Cerebellar nuclear complex (tissue), 1 donor: ENCODE data around the gene KHSRP.

ENCODE experiments used
- DNase-seq, 2 experiments: peaks; one replicate each; lab custom pipeline; 2025; lab: John Stamatoyannopoulos, UW

Gene KHSRP, protein sequence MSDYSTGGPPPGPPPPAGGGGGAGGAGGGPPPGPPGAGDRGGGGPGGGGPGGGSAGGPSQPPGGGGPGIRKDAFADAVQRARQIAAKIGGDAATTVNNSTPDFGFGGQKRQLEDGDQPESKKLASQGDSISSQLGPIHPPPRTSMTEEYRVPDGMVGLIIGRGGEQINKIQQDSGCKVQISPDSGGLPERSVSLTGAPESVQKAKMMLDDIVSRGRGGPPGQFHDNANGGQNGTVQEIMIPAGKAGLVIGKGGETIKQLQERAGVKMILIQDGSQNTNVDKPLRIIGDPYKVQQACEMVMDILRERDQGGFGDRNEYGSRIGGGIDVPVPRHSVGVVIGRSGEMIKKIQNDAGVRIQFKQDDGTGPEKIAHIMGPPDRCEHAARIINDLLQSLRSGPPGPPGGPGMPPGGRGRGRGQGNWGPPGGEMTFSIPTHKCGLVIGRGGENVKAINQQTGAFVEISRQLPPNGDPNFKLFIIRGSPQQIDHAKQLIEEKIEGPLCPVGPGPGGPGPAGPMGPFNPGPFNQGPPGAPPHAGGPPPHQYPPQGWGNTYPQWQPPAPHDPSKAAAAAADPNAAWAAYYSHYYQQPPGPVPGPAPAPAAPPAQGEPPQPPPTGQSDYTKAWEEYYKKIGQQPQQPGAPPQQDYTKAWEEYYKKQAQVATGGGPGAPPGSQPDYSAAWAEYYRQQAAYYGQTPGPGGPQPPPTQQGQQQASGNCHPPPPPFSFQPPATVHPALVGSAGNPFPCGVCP

DNA sequence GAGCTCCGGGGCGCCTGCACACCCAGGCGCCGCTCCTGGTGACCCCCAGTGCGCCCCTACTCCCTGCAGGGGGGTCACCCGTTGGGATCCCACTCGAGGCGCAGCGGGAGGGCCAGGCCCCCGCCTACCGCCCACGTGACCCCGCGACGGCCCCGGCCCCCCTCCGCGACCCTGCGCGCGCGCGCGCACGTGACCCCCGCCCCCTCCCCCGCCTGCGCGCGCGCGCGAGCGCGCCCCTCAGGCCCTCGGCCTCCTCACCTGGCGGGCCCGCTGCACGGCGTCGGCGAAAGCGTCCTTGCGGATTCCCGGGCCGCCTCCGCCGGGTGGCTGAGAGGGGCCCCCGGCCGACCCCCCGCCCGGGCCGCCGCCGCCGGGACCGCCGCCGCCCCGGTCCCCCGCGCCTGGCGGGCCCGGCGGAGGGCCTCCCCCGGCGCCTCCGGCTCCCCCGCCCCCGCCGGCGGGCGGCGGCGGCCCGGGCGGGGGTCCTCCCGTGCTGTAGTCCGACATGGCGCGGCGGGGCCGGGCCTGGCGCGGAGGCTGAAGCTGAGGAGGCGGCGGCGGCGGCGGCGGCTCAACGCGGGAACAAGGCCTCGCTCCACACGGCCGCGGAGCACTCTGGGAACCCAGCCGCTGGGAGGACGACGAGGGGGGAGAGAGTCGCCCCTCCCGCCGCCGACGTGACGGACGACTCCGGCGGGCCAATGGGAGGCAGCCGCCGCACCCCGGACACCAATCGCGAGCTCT is at the start of gene KHSRP:
TSS of gene KHSRP (minus strand) at position 617 of the 744 bp plus-strand sequence. CDS start at position 507, 110 bp downstream.
- no peak for DNase-seq

DNA sequence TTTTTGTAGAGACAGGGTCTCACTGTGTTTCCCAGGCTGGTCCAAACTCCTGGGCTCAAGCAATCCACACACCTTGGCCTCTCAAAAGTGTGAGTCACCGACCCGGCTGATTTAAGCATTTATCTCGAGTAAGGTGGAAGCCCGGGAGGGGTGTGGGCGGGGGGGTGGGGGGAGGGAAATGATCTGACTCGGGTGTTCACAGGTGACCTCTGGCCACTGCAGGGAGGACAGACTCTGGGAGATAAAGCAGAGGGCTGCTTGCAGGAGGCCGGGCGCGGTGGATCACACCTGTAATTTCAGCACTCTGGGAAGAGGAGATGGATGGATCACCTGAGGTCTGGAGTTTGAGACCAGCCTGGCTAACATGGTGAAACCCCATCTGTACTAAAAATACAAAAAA is 49.0 kb upstream of the KHSRP start:
- no peak for DNase-seq

DNA sequence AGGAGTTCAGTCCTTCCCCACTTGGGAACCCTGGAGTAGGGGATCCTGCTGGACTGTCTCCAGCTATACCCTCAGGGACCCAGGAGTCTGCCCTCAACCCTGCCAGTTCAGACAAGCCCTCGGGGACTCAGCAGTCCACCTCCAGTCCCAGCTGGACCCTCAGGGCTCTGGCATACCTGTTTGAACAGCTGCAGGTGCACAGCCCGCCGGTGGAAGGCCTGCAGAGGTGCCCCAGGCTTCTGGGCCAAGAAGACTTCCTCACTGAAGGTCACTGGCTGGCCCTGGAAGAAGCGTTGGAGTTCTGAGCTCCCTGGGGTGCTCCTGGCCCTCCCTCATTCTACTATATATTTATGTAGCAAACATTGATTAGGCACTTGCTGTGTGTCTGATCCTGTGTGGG is 48.1 kb upstream of the KHSRP start:
- no peak for DNase-seq

DNA sequence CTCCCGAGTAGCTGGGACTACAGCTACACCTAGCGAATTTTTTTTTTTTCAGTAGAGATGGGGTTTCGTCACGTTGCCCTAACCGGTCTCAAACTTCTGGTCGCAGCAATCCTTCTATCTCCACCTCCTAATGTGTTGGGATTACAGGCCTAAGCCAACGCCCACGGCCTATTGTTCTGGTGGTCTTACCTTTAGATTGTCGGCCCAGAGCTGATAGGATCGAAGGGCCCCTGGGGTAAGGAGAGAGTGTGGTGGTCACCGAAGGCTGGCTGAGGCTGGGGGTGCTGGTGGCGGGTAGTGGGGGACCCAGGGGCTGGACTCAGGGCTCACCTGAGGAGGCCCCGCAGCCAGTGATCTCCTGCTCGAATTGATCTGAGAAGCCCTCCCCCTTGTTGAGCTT is 46.5 kb upstream of the KHSRP start:
- no peak for DNase-seq

DNA sequence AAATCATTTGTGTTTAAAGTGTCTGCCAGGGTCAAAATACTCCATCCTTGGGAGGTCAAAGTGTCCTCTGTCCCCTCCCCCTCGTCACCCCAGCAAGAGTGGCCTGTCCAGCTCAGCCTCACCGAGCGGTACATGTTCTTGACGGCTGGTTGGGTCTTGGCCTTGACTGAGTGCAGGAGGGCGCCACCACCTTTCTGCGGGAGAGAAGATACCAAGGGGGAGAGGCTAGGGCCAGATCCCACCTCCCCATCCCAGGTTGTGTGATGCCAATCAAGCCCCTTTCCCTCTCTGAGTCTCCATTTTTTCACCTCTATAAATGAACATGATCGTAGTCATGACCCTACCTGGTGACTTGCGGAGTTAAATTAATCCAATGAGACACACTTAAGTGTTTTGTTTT is 45.6 kb upstream of the KHSRP start:
- no peak for DNase-seq

DNA sequence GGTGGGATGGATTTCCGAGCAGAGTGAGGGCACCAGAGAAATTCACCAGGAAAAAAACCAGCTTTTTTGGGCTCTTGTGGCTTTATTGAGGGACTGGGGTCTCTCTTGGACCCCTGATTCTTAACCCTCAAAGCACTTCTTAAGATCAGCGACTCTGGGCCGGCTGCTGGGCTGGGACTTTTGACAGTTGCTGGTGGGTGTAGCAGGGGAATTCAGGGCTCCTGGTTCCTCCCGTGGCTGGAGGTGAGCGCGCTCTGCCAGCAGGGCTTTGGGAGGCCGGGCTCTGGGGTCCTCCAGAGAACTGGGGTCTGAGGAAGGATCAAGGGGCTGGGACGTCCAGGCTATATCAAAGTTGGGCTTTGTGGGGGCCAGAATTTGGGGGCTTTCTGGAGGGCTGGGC is 42.8 kb upstream of the KHSRP start:
- no peak for DNase-seq

DNA sequence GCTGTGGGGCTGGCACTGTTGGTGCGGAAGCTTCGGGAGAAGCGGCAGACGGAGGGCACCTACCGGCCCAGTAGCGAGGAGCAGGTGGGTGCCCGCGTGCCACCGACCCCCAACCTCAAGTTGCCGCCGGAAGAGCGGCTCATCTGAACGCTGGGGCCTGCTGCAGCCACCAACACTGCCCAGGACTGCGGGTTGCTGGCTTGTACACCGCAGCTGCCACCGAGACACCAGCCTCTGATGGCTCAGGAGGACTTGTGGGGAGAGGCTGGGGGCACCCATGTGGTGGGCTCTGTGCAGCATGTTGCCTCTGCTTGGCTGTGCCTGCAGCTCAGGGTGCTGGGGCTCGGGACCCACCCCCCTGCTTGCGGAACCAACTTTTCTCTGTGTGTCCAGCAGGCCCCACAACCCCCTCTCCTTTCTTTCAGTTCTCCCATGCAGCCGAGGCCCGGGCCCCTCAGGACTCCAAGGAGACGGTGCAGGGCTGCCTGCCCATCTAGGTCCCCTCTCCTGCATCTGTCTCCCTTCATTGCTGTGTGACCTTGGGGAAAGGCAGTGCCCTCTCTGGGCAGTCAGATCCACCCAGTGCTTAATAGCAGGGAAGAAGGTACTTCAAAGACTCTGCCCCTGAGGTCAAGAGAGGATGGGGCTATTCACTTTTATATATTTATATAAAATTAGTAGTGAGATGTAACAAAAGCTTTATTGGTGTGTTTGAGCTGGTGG is 42.1 kb upstream of the KHSRP start:
- DNase-seq: no peak

DNA sequence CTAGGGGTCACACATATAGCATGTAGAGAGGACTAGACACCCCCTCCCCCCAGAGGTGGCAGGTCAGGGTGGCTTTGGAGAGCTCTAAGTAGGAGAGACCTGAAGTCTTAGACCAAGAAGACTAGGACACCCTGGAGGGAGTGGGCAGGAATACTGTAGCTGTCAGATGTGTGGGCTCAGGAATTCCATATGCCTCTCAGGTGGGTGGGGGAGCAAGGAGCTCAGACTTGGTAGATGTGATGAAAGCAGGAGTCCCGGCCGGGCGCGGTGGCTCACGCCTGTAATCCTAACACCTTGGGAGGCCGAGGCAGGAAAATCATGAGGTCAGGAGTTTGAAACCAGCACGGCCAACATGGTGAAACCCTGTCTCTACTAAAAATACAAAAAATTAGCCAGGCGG is 41.1 kb upstream of the KHSRP start:
- DNase-seq: no peak

DNA sequence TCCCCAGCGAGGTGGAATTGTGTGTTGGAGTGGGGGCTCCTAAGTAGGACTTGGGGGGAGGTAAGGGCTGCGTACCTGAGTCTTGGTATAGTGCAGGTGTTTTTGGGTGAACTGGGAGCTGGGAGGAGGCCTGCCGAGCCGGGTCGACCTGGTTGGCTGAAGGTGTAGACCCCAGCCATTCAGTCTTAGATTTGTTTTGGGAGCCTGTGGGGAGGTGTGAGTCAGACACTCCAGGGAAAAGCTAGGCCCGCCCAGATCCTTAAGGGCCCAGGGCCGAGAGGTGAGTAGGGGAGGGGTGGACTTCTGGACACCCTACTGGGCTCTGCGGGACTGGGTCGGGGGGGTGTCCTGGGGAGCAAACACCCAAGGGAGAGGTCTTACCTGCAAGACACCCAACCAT is 40.4 kb upstream of the KHSRP start:
- DNase-seq: no peak

DNA sequence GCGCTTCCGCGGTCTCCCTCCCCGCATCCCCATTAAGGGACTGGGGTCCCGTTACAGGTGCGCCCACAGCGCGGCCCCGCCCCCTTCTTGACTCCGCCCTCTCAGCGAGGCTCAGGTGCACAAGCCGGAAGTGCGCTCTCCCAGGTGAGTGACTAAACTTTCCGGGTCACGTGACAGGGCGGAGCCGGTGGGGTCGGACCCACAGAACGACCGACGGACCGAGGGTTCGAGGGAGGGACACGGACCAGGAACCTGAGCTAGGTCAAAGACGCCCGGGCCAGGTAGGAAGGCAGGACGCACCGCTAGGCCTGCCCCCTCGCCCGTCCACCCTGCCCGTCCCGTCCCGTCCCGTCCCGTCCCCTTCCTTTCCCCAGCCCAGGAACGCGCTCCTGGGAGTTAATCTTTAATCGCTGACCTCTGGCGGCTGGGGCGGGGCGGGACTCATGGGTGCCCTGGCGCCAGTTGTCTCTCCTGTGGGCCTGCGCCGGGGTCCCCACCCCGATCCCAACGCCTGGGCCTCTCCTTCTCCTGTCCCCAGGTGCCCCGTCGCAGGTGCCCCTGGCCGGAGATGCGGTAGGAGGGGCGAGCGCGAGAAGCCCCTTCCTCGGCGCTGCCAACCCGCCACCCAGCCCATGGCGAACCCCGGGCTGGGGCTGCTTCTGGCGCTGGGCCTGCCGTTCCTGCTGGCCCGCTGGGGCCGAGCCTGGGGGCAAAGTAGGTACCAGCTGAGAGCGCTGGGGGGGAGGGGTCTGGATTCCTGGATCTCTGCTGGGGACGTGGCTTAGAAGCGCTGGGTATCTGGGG is 39.7 kb upstream of the KHSRP start, which contains the start of gene CRB3:
TSS of gene CRB3 (plus strand) at position 202 of the 804 bp plus-strand sequence. CDS start at position 633, 431 bp downstream.
- DNase-seq: no peak

DNA sequence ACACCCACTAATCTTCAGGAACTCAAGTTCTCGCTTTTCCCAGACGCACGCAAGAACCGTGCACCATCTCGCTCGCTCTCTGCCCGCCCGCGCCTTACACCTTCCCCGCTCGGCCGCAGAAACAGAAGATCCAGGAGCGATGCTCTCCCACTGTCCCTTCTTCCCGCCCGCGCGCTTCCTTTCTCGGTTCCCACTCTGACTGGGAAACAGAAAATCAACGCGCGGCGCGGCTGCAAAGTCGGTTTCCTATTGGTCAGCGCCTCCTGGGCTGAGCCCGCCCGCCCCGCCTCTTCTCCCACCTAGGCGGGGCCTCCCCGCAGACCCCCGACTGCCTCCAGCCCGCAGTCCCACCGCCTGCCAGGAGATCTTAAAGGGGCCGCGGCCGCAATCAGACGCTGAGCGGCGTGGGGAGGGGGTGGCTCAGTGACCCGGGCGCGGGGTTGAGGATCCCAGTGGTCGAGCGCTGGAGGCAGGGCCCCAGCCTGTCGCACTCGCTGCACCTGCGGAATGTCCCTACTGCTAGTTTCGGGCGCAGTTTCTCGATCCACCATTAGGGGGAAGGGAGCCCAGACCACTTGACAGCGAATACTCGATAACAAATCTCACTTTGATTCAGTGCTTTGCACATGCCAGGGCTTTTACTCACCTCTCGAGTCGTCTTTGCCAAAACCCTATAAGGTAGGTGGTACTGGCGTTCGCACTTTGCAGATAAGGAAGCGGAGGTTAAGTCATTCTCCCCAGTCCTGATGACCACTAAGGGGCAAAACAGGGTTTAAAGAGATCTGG is 35.7 kb upstream of the KHSRP start:
- DNase-seq: peak; percentile 96 to 98

DNA sequence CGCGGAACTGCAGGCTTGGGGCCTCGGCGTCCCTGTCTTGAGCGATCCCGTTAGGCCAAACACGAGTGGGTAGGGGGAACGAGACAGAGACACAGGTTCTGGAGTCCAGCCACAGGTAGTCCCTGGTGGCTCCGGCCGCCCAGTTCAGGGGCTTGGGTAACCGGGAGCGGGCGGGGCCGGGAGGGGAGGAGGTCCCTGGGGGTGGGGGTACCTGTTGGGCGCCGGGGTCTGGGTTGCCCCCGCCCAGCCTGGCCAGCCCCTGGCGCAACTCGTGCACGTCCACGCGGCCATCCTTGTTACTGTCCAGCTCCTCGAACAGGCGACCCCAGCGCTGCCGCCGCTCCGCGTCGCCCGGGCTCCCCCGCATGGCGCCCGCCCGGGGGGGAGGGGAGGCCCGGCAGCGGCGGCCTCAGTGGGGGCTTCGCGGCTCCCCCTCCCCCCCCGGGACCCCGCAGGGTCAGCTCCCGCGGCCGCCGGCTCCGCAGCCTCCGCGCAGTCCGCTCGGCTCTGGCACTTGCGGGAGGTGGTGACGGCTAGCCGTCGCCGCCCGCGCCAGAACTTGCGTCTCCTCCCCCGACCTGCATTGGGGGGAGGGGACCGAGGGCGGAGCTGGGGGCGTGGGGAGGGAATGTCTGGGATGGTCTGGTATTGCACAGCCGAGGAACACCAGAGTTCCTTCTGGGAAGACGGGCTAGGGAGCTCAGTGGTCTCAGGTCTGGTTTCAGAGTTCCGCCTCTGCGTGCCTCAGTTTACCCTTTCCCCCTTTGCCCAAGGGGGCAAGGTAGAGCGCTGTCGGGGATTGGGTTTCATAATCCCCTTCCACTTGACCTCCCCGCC is 34.9 kb upstream of the KHSRP start, which contains the start of gene SLC25A23:
TSS of gene SLC25A23 (minus strand) at position 531 of the 837 bp plus-strand sequence. CDS start at position 367, 164 bp downstream.
- DNase-seq: no peak

DNA sequence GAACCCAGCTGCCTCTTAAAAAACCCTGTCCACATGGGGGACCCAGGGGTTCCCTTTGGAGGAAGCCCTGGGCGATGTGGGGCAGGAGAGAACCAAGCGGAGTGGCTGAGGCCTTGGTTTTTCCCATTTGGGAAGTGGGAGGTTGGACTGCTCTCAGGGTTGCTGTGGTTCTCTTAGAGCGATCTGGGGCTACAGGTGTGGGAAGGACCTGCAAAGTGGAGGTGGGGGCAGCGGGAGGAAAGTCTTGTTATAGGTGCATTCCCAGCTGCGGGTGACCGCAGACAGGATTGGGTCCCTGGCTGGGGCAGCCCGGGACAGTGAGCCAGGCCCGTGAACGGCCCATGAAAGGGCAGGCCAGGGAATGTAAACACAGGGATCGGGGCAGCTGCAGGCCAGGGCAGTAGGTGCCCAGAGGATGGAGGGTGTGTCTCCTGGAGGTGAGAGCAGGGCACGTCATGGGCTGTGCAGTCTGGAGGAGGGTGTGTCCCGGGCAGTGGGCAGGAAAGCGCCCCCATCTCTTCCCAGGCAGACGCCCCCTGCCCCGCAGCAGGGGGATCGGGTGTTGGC is 34.2 kb upstream of the KHSRP start:
- DNase-seq: no peak

DNA sequence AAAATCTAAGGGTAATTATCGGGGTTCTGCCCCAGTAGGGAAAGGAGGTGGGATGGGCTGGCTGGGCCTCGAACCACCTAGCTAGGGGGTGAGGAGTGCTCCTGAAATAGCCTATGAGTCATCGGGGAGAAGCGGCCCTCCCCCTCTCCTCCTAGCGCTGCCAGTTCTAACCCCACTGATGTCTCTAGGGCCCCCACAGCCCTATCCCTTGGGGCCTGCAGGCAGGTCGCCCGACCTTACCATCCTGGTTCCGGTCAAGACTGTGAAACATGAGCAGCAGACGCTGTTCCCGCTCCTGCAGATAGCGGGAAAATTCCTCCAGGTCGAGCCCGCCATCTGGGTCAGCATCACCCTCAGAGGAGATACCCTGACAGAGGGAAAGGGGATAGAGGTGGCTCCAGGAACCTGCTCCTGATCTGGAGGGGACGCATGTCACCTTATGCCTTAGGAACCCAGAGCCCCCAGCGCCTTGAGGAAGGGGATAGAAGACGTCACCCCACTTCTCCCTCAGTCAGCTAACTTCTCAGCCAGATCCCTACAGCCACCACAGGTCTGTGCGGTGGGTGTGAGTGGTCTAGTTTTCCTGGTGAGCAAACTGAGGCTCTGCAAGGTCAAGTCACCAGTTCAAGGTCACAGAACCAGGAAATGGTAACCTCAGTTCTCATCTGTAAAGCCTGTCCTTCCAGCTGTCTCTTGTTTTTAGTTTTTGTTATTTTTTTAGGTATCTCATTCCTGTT is 33.5 kb upstream of the KHSRP start:
- no peak for DNase-seq

DNA sequence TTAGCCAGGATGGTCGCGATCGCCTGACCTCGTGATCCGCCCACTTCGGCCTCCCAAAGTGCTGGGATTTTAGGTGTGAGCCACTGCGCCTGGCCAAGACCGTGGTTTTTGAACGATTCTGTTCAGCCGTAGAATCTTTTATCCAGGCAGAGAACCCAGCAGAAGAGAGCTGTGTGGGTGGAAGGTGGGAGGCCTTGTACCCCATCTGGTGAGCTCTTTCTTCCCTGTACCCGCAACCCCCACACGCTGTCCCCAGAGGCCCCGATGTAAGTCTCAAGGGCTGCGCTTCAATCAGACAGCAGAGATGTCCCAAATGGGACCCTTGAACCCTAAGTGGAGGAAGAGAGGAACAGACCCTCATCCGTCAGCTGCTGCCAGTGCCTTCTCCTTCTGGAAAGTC is 31.3 kb upstream of the KHSRP start:
- DNase-seq: no peak

DNA sequence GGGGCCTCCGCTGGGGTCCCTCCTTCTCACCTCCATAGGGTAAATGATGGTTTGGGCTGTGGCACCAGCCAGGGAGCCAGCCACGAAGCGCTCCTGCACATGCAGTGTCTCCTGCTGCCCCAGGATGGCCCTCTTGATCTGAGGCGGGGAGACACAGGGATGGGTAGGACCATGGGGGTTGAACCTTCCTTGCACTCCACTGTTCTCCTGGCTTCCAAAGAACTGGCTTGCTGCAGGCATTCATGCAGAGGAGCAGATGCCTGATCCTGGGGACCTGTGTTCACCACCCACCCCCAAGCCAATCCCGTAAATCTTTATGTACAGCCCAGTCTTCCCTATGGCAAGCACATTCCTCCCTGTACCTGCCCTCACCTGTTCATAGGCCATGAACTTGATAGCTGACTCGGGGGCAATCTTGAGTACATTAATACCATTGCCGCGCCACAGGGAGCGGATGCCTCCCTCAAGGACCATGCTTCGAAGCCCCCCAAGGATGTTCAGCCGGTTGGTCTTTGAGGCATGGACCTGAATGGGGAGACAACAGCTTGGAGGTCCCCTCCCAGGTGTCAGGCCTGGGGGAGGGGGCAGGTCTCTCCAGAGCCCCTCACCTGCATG is 29.4 kb upstream of the KHSRP start:
- no peak for DNase-seq

DNA sequence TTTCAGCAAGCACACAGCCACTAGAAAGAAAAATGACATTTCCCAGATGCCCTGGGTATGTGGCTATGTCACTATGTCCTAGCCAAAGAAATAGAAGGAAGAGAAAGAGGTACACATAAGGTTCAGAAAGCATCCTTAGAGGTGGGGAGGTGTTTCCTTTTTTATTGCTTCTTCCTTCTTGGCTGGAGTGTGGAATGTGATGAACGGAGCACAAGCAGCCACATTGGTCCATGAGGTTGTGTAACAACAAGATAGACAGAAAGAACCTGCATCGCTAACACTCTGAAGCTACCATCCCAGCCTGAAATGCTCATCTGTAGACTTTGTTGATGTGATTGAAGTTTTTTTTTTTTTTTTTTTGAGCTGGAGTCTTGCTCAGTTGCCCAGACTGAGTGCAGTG is 28.3 kb upstream of the KHSRP start:
- no peak for DNase-seq

DNA sequence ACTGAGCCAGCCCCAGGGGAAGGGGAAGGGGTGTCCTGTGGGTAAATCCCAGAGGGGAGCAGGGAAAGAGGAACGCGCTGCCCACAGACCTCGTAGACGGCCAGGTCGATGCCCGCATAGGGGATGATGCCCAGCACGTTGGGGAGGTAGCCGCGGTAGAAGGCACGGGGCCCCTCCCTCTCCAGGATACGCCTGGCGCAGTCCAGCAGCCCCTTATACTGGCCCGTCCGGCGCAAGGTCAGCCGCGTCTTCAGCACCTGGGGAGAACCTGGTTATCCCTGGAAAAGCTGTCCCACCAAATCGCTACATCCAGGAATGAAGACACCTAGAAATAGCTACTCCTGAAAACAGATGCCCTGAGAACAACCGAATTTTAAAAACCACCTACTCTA is 27.6 kb upstream of the KHSRP start:
- no peak for DNase-seq
